NT2/D1 (cell line): Measurements from ENCODE around the gene BCAS3.

Source experiments
- YY1 ChIP-seq: IDR thresholded peaks from 2 replicates; pipeline ENCODE4 v1.6.1; 2011; ENCODE audit not compliant: insufficient read length, insufficient read depth
- ZNF274 ChIP-seq: IDR thresholded peaks from 2 replicates; pipeline ENCODE4 v1.6.1; 2011; ENCODE audit warnings: mild to moderate bottlenecking, low read depth, low read length

GRCh38 chr17:61239953-61240352 lies 562.3 kb downstream of the BCAS3 start:
- TF ChIP-seq ZNF274 (no peak), YY1 (no peak)
